B cell (primary cell): ENCODE measurements around the gene ZMYM4. TPM values are rescaled to one million over a fixed set of nuclear protein-coding genes. Genes with fewer than 3 reads are reported as not detected.

Source experiments
- ATAC-seq: fragments of 200-7000 bp; cut with Tn5 transposase; one replicate; pipeline ENCODE4 v1.10.0; 2021; ENCODE audit warnings: low read depth, mild to moderate bottlenecking, moderate number of reproducible peaks, moderate library complexity
- CTCF ChIA-PET: fragments of 350-600 bp; sonication (Branson Sonifier 250); formaldehyde crosslinking; loops from one replicate; lab custom pipeline; 2021; ENCODE audit warnings: antibody characterized with exemption, inconsistent platforms; lab: Charles Lee
- POLR2A ChIA-PET: fragments of 350-600 bp; sonication (Branson Sonifier 250); formaldehyde crosslinking; loops from one replicate; lab custom pipeline; 2021; ENCODE audit warnings: antibody characterized with exemption; lab: Charles Lee
- DNase-seq: peaks from one replicate; pipeline ENCODE4 v3.0.0; 2013
- H2AFZ ChIP-seq: 2 replicates; pipeline ENCODE4 v1.6.1; 2012; ENCODE audit warnings: mild to moderate bottlenecking, low read depth, low read length; ENCODE audit not compliant: insufficient read depth, poor library complexity, severe bottlenecking
- H3K27ac ChIP-seq, 2 donors: 1 replicate in 1 of 2; 2 replicates in 1 of 2; pipeline ENCODE4 v1.5.1; 2012 to 2013; ENCODE audit warnings: low read length in 2 of 2, mild to moderate bottlenecking in 2 of 2, moderate library complexity in 1 of 2
- H3K27me3 ChIP-seq, 4 experiments: fragments of 200-600 bp in 1 of 4; sonication (generic) in 1 of 4; replicated peaks in 1 of 4; 1 replicate in 2 of 4; 2 replicates in 2 of 4; pipeline versions ENCODE4 v1.6.1 to v1.7.0; 2013 to 2016; ENCODE audit warnings: low read length in 3 of 4, mild to moderate bottlenecking in 2 of 4, mixed read lengths in 1 of 4, moderate library complexity in 1 of 4; ENCODE audit not compliant: insufficient read depth in 4 of 4, control insufficient read depth in 3 of 4; ENCODE audit errors: control extremely low read depth in 1 of 4
- H3K36me3 ChIP-seq, 2 experiments: replicated peaks in 1 of 2; 1 replicate in 1 of 2; 2 replicates in 1 of 2; pipeline versions ENCODE4 v1.6.1 to v1.7.1; 2013; ENCODE audit warnings: low read length in 1 of 2; ENCODE audit not compliant: insufficient read depth in 2 of 2, control insufficient read depth in 1 of 2; ENCODE audit errors: control extremely low read depth in 1 of 2, extremely low read depth in 1 of 2
- H3K4me1 ChIP-seq, 2 donors: fragments of 200-600 bp in 1 of 2; sonication (generic) in 1 of 2; 1 replicate in 1 of 2; 2 replicates in 1 of 2; pipeline versions ENCODE4 v1.5.1 to v1.6.1; 2013 to 2017; ENCODE audit warnings: low read length in 2 of 2; ENCODE audit not compliant: control insufficient read depth in 2 of 2, insufficient read depth in 2 of 2
- H3K4me2 ChIP-seq: replicated peaks from 2 replicates; pipeline ENCODE3; 2012; ENCODE audit warnings: mild to moderate bottlenecking, low read depth, low read length; ENCODE audit not compliant: poor library complexity, severe bottlenecking
- H3K4me3 ChIP-seq, 5 experiments: fragments of 200-600 bp in 1 of 5; sonication (generic) in 1 of 5; 1 replicate in 3 of 5; 2 replicates in 2 of 5; pipeline versions ENCODE4 v1.5.1 to v1.7.0; 2011 to 2016; ENCODE audit warnings: low read length in 4 of 5, mild to moderate bottlenecking in 4 of 5, low read depth in 2 of 5, control low read depth in 1 of 5, moderate library complexity in 1 of 5; ENCODE audit not compliant: insufficient read depth in 1 of 5; ENCODE audit errors: control extremely low read depth in 1 of 5, extremely low read depth in 1 of 5
- H3K79me2 ChIP-seq: fragments of 200-600 bp; sonication (generic); one replicate; pipeline ENCODE4 v1.6.0; 2016; ENCODE audit warnings: low read length; ENCODE audit not compliant: control insufficient read depth, insufficient read depth
- H3K9ac ChIP-seq: fragments of 200-600 bp; sonication (generic); 2 replicates; pipeline ENCODE4 v1.6.1; 2017; ENCODE audit warnings: mild to moderate bottlenecking, low read length, moderate library complexity
- H3K9me3 ChIP-seq, 3 donors: one replicate each; pipeline versions ENCODE4 v1.6.1 to v1.7.1; 2013; ENCODE audit warnings: low read length in 2 of 3; ENCODE audit not compliant: control insufficient read depth in 2 of 3, insufficient read depth in 1 of 3; ENCODE audit errors: control extremely low read depth in 1 of 3
- H4K20me1 ChIP-seq: 2 replicates; pipeline ENCODE4 v1.6.0; 2012; ENCODE audit warnings: mild to moderate bottlenecking, low read length; ENCODE audit not compliant: insufficient read depth, control insufficient read depth, poor library complexity, severe bottlenecking
- H3K27ac Mint-ChIP-seq: one replicate; pipeline ENCODE4 v1.8.0; 2021; ENCODE audit warnings: mixed read lengths
- H3K27me3 Mint-ChIP-seq: one replicate; pipeline ENCODE4 v1.8.0; 2021; ENCODE audit warnings: mixed read lengths
- H3K4me1 Mint-ChIP-seq: one replicate; pipeline ENCODE4 v1.8.0; 2021; ENCODE audit warnings: mixed read lengths
- H3K4me3 Mint-ChIP-seq: one replicate; pipeline ENCODE4 v1.8.0; 2021; ENCODE audit warnings: mixed read lengths
- H3K9me3 Mint-ChIP-seq: one replicate; pipeline ENCODE4 v1.8.0; 2022; ENCODE audit warnings: mixed read lengths; ENCODE audit not compliant: insufficient read depth
- EZH2 ChIP-seq: IDR thresholded peaks from 2 replicates; pipeline ENCODE4 v1.6.1; 2012; ENCODE audit warnings: borderline replicate concordance, low read depth, mild to moderate bottlenecking, moderate library complexity, low read length; ENCODE audit not compliant: insufficient read depth, poor library complexity, severe bottlenecking
- WGBS: methylation state at CpG from one replicate; pipeline ENCODE4 v1.1.5; 2013; ENCODE audit warnings: missing lambda C conversion rate; ENCODE audit not compliant: insufficient coverage; 5-methylcytosine and 5-hydroxymethylcytosine counted together
- intact Hi-C: fragments of 100-400 bp; cut with micrococcal nuclease; formaldehyde crosslinking; loops from one replicate; pipeline ENCODE4 v1.10.0; 2022
- polyA plus RNA-seq: library from polyadenylated mRNA; depleted of rRNA; stranded (reverse); fragments of >200 nt; gene quantifications from 2 replicates; pipeline ENCODE4 v1.2.3, GENCODE V29; 2012
- total RNA-seq, 2 donors: library from RNA; stranded (reverse); fragments of 120-200 nt in 1 of 2; gene quantifications; 1 replicate in 1 of 2; 2 replicates in 1 of 2; pipeline versions ENCODE4 v1.2.3 to v1.2.4, GENCODE V29; 2013 to 2022
- TF ChIP-seq, protein P1 (sequence below): fragments of 200-600 bp; IDR thresholded peaks from one replicate; pipeline ENCODE4 v1.8.0; 2022; ENCODE audit warnings: antibody characterized with exemption, mild to moderate bottlenecking

Gene ZMYM4
- total and polyA plus RNA-seq, 2 donors (not counting 1 experiment from before 2014, with no cell fraction given), result 7.2 to 45.2 TPM

DNA sequence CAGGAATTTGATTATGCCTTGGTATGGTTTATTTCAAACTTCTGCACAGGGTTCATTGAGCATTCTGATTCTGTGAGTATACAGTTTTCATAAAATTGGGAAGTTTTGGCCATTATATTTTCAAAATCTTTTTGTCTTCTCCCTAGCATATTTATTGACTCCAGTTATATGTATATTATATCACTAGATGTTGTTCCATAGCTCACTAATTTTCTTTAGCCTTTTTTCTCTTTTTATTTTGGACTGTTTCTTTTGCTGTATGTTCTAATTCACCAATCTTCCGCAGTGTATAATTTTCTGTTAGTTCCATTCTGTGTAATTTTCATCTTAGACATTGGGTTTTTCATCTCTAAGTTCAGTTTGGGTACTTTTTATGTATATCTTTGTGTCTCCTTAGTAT lies 31.9 kb downstream of the ZMYM4 start:
- no peak overlapping the region for H3K27ac Mint-ChIP-seq
- POLR2A ChIA-PET, result no interaction called here

DNA sequence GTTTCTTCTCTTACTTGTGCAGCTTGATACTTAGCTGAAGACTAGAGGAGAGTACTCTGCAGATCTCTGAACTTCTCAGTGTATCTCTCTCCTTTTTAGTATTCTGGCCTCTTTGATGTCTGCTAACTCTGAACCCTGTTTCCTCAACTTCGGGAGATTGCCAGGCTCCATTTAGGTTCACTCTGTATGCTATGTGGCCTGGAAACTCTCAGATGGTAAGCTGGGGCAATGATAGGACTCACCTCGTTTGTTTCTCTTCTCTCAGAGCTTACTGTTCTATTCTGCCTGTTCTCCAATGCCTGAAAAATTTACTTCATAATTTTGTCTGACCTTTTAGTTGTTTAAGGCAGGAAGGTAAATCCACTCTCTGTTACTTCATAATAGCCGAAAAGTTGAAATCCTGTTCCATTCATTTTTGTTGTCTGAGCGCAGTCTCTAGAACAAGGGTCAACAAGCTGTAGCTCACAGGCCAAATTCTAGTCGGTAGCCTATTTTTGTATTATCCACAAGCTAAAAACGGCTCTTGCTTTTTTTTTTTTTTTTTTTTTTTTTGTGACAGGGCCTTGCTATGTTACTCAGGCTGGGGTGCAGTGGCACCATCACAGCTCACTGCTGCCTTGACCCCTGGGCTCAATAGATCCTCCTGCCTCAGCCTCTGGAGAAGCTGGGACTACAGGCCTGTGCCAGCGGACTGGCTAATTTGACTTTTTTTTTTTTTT lies 33.3 kb downstream of the ZMYM4 start:
- Mint-ChIP-seq H3K9me3 (no peaks in the 10 kb centered on the region), H3K27ac (no peak overlapping the region), H3K4me1 (peaks cover 5% of the 10 kb centered on the region), H3K27me3 (no peaks in the 10 kb centered on the region), H3K4me3 (no peak overlapping the region)
- Histone ChIP-seq H3K27ac (no peak overlapping the region), H3K4me2 (no peak overlapping the region), H2AFZ (no peak overlapping the region), H3K4me1 (peaks cover 3 to 4% of the 10 kb centered on the region in 2 donors), H3K36me3 (peaks cover 5 to 8% of the 10 kb centered on the region in 2 experiments), H3K9me3 (no peaks in the 10 kb centered on the region), H4K20me1 (no peaks in the 10 kb centered on the region), H3K27me3 (no peaks in the 10 kb centered on the region), H3K9ac (no peak overlapping the region), H3K4me3 (no peak overlapping the region), H3K79me2 (peaks cover 20% of the 10 kb centered on the region)
- WGBS, result 93% methylated on average over 5 of the region's 7 CpGs
- TF ChIP-seq EZH2, result no peak
- TF ChIP-seq, protein P1, sequence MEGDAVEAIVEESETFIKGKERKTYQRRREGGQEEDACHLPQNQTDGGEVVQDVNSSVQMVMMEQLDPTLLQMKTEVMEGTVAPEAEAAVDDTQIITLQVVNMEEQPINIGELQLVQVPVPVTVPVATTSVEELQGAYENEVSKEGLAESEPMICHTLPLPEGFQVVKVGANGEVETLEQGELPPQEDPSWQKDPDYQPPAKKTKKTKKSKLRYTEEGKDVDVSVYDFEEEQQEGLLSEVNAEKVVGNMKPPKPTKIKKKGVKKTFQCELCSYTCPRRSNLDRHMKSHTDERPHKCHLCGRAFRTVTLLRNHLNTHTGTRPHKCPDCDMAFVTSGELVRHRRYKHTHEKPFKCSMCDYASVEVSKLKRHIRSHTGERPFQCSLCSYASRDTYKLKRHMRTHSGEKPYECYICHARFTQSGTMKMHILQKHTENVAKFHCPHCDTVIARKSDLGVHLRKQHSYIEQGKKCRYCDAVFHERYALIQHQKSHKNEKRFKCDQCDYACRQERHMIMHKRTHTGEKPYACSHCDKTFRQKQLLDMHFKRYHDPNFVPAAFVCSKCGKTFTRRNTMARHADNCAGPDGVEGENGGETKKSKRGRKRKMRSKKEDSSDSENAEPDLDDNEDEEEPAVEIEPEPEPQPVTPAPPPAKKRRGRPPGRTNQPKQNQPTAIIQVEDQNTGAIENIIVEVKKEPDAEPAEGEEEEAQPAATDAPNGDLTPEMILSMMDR, result no peak
- intact Hi-C loops, result no loop called here
- ChIA-PET CTCF (interaction anchor here (0.7 to 5.9 kb wide), 4 partner anchors 9 to 425 kb away, joined by 3 to 30 read pairs (median 4); no protein-coding TSS in a partner anchor), POLR2A (no interaction called here)
- DNase-seq, result no peak
- ATAC-seq, result no peak

More for the DNA sequence above, 31.9 kb downstream of the ZMYM4 start:
- H3K4me3 Mint-ChIP-seq, result no peak overlapping the region
- no CpG with 5 or more reads among the region's 1 CpG for WGBS
- H3K36me3 ChIP-seq, result peaks cover 7 to 8% of the 10 kb centered on the region in 2 experiments
- no peak overlapping the region for H2AFZ ChIP-seq
- H3K9me3 Mint-ChIP-seq, result no peaks in the 10 kb centered on the region
- no peaks in the 10 kb centered on the region for H3K27me3 Mint-ChIP-seq
- no peak overlapping the region for H3K9ac ChIP-seq
- peaks cover 5% of the 10 kb centered on the region for H3K4me1 Mint-ChIP-seq
- no peak overlapping the region for H3K27ac ChIP-seq
- peaks cover 3 to 4% of the 10 kb centered on the region in 2 donors for H3K4me1 ChIP-seq
- no peaks in the 10 kb centered on the region for H3K27me3 ChIP-seq
- no peak for TF ChIP-seq EZH2
- TF ChIP-seq, protein P1, result no peak
- no peaks in the 10 kb centered on the region for H4K20me1 ChIP-seq
- intact Hi-C loops, result no loop called here
- H3K4me2 ChIP-seq, result no peak overlapping the region
- no peak overlapping the region for H3K4me3 ChIP-seq
- CTCF ChIA-PET, result interaction anchor here (5.9 kb wide), 1 partner anchor 98 kb away, joined by 30 read pairs; no protein-coding TSS in a partner anchor
- ATAC-seq (no peak), DNase-seq (no peak)
- no peaks in the 10 kb centered on the region for H3K9me3 ChIP-seq
- peaks cover 12% of the 10 kb centered on the region for H3K79me2 ChIP-seq
